Myocyte (in vitro differentiated cells): ENCODE results near the gene FGF16. TPM values are rescaled to one million over a fixed set of nuclear protein-coding genes. Genes with fewer than 3 reads are reported as not detected.
"Not testable (repeated sequence)": the region's sequence is repeated elsewhere in the genome, so short reads cannot be mapped to it uniquely, and the experiment has no call there.

ENCODE experiments used
- DNase-seq: peaks from one replicate; pipeline ENCODE4 v3.0.0-alpha.2; 2012; ENCODE audit warnings: low read depth
- total RNA-seq: library from RNA; depleted of rRNA; stranded (reverse); fragments of >200 nt; gene quantifications from 2 replicates; pipeline ENCODE4 v1.2.3, GENCODE V29; 2014

Gene FGF16
- total RNA-seq, 1 donor from 2014 or later, result not detected

GRCh38 chrX:77446029-77446585, 1.1 kb upstream of the FGF16 start:
- no peak for DNase-seq

GRCh38 chrX:77447653-77448569, 722 bp downstream of the FGF16 start:
- no peak for DNase-seq

GRCh38 chrX:77450415-77450814, 3.2 kb downstream of the FGF16 start:
- DNase-seq, result no peak

- peak; percentile 86 for DNase-seq
Measured at GRCh38 chrX:77450996-77451395, 3.8 kb downstream of the FGF16 start.

GRCh38 chrX:77453190-77453589, 6.0 kb downstream of the FGF16 start:
- no peak for DNase-seq

- no peak for DNase-seq
Measured at GRCh38 chrX:77455437-77455836, 8.2 kb downstream of the FGF16 start.

GRCh38 chrX:77484045-77484444, 36.9 kb downstream of the FGF16 start:
- DNase-seq, result no peak

- peak; percentile 87 for DNase-seq
Measured at GRCh38 chrX:77493677-77494553, 46.7 kb downstream of the FGF16 start.

- not testable (repeated sequence) for DNase-seq
Measured at GRCh38 chrX:77500164-77500563, 53.0 kb downstream of the FGF16 start.

- DNase-seq, result no peak
Measured at GRCh38 chrX:77502951-77503525, 55.8 kb downstream of the FGF16 start.

- peak; percentile 16 for DNase-seq
Measured at GRCh38 chrX:77505227-77505626, 58.0 kb downstream of the FGF16 start.
